Mesothelial cell of epicardium (in vitro differentiated cells): ENCODE data around the gene PDCD1. TPM values are rescaled to one million over a fixed set of nuclear protein-coding genes. Genes with fewer than 3 reads are reported as not detected.
A peak's percentile ranks its signal among the peaks of the same experiment; 100 is the strongest.

ENCODE experiments used
- DNase-seq, 2 experiments: peaks; one replicate each; pipeline ENCODE4 v3.0.0; 2021; ENCODE audit warnings: low spot score in 2 of 2; ENCODE audit not compliant: unreplicated experiment in 2 of 2
- H3K27ac Mint-ChIP-seq: 2 replicates; pipeline ENCODE4 v1.8.0; 2021; ENCODE audit warnings: mixed read lengths
- H3K27me3 Mint-ChIP-seq: 2 replicates; pipeline ENCODE4 v1.8.0; 2021; ENCODE audit warnings: low read depth, mixed read lengths
- H3K36me3 Mint-ChIP-seq: 2 replicates; pipeline ENCODE4 v1.8.0; 2021; ENCODE audit warnings: mixed read lengths
- H3K4me1 Mint-ChIP-seq: 2 replicates; pipeline ENCODE4 v1.8.0; 2021; ENCODE audit warnings: mixed read lengths
- H3K4me3 Mint-ChIP-seq: 2 replicates; pipeline ENCODE4 v1.8.0; 2021; ENCODE audit warnings: mild to moderate bottlenecking, moderate library complexity, mixed read lengths
- H3K9me3 Mint-ChIP-seq: 2 replicates; pipeline ENCODE4 v1.8.0; 2021; ENCODE audit warnings: mixed read lengths
- CTCF ChIP-seq: fragments of 200-600 bp; sonication (generic); IDR thresholded peaks from one replicate; pipeline ENCODE4 v1.5.0; 2021; ENCODE audit warnings: antibody characterized with exemption; ENCODE audit not compliant: unreplicated experiment
- total RNA-seq: library from RNA; stranded (reverse); gene quantifications from 3 replicates; pipeline ENCODE4 v1.2.1, GENCODE V29; 2021

The PDCD1 gene
- total RNA-seq, 1 donor from 2014 or later: not detected

GRCh38 chr2:241892299-241893137, 33.8 kb upstream of the PDCD1 start:
- H3K27ac Mint-ChIP-seq: peak overlapping the region; percentile 79
- peaks cover 1% of the 10 kb centered on the region for H3K36me3 Mint-ChIP-seq
- DNase-seq: peak in 1 of 2 experiments; percentile 15
- no peak for TF ChIP-seq CTCF
- peaks cover 11% of the 10 kb centered on the region for H3K9me3 Mint-ChIP-seq
- peaks cover 21% of the 10 kb centered on the region for H3K4me1 Mint-ChIP-seq
- no peaks in the 10 kb centered on the region for H3K27me3 Mint-ChIP-seq
- no peak overlapping the region for H3K4me3 Mint-ChIP-seq

DNA sequence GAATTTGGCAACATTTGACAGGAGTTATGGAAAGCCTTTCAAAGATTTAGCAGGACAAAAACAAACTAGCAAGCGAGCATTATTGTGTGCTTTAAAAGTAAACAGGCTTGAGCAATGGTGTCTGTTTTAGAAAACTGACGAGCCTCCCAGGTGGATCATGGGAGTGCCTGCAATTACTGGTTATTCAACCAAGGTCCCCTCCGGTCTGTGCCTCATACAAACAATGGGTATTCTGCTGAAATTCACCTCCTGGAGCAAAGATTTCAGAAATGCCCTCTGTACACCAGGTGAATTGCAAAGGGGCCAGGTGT, 33.2 kb upstream of the PDCD1 start:
- no peak for DNase-seq
- Mint-ChIP-seq H3K27me3 (no peaks in the 10 kb centered on the region), H3K4me3 (no peak overlapping the region), H3K9me3 (peaks cover 14% of the 10 kb centered on the region), H3K36me3 (peaks cover 4% of the 10 kb centered on the region), H3K4me1 (peaks cover 21% of the 10 kb centered on the region), H3K27ac (no peak overlapping the region)
- TF ChIP-seq CTCF: no peak

- no peaks in the 10 kb centered on the region for H3K27me3 Mint-ChIP-seq
- peaks cover 21% of the 10 kb centered on the region for H3K4me1 Mint-ChIP-seq
- peak in 1 of 2 experiments; percentile 17 for DNase-seq
- no peak overlapping the region for H3K4me3 Mint-ChIP-seq
- H3K9me3 Mint-ChIP-seq: peaks cover 14% of the 10 kb centered on the region
- no peak overlapping the region for H3K27ac Mint-ChIP-seq
- H3K36me3 Mint-ChIP-seq: peaks cover 4% of the 10 kb centered on the region
- TF ChIP-seq CTCF: no peak
Measured at GRCh38 chr2:241891315-241891987, 32.8 kb upstream of the PDCD1 start.

DNA sequence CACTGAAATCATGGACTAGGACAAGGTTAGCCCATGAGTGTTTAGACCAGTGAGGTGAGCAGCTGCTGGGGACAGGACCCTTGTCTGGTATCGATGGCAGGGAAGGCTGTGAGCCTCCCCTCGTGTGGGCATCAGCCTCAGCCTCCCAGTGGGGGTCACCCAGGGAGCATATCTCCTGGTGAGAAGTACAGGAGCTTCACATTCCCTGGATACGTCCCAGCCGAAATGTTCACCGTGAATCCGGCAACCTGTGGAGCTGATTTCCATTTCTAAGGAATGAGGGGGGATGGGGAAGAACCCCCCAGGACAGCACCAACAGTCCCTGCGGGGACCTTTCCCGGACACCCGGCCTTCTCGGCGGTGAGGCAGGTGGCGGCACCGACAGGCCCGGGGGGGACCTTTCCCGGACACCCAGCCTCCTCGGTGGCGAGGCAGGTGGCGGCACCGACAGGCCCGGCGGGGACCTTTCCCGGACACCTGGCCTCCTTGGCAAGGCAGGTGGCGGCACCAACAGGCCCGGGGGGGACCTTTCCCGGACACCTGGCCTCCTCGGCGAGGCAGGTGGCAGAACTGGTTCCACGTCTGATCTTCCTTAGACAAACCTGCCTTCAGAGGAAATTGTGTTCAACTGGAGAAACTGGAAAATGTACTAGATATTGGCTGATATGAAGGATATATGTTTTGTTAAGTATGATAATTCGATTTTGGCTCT, 32.0 kb upstream of the PDCD1 start:
- H3K27me3 Mint-ChIP-seq: no peaks in the 10 kb centered on the region
- peaks cover 14% of the 10 kb centered on the region for H3K9me3 Mint-ChIP-seq

DNA sequence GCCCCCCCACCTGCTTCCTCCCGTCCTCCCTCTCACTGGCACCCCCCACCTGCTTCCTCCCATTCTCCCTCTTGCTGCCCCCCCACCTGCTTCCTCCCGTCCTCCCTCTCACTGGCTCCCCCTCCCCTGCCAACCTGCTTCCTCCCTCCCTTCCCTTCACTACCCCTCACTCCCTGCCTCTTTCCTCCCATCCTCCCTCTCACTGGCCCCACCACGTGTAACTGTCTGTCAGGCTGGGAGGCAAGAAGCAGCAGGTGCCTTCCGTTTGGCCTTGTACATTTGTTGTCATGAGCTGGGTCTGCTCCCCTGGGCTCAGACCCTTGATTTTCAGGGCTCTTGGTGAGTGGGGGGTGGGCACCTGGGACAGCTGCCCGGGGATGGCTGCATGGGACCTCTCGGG, 29.9 kb upstream of the PDCD1 start:
- no peak for TF ChIP-seq CTCF
- H3K27ac Mint-ChIP-seq: no peak overlapping the region
- H3K36me3 Mint-ChIP-seq: peaks cover 6% of the 10 kb centered on the region
- peaks cover 14% of the 10 kb centered on the region for H3K9me3 Mint-ChIP-seq
- no peak overlapping the region for H3K4me3 Mint-ChIP-seq
- peaks cover 19% of the 10 kb centered on the region for H3K4me1 Mint-ChIP-seq
- no peak for DNase-seq
- no peaks in the 10 kb centered on the region for H3K27me3 Mint-ChIP-seq

More for the DNA sequence above, 32.0 kb upstream of the PDCD1 start:
- H3K4me3 Mint-ChIP-seq: no peak overlapping the region
- peaks cover 19% of the 10 kb centered on the region for H3K4me1 Mint-ChIP-seq
- H3K36me3 Mint-ChIP-seq: peaks cover 4% of the 10 kb centered on the region
- DNase-seq: no peak
- no peak for TF ChIP-seq CTCF
- H3K27ac Mint-ChIP-seq: no peak overlapping the region
